ENCODE results near the gene MS4A10. TPM values are rescaled to one million over a fixed set of nuclear protein-coding genes. Genes with fewer than 3 reads are reported as not detected.

Gene MS4A10
- total RNA-seq, 1 donor from 2014 or later: not detected

GRCh38 chr11:60780774-60781173 is 4.4 kb upstream of the MS4A10 start:
- Mint-ChIP-seq H3K27me3 (ENCODE audit: unreplicated experiment) (peaks cover 3% of the 10 kb centered on the region), H3K36me3 (ENCODE audit: unreplicated experiment) (no peaks in the 10 kb centered on the region), H3K4me1 (ENCODE audit: low read depth, unreplicated experiment) (peaks cover 10% of the 10 kb centered on the region), H3K9me3 (ENCODE audit: unreplicated experiment) (peaks cover 4% of the 10 kb centered on the region), H3K27ac (ENCODE audit: unreplicated experiment) (no peak overlapping the region), H3K4me3 (ENCODE audit: unreplicated experiment) (no peak overlapping the region)
- TF ChIP-seq, protein P1, sequence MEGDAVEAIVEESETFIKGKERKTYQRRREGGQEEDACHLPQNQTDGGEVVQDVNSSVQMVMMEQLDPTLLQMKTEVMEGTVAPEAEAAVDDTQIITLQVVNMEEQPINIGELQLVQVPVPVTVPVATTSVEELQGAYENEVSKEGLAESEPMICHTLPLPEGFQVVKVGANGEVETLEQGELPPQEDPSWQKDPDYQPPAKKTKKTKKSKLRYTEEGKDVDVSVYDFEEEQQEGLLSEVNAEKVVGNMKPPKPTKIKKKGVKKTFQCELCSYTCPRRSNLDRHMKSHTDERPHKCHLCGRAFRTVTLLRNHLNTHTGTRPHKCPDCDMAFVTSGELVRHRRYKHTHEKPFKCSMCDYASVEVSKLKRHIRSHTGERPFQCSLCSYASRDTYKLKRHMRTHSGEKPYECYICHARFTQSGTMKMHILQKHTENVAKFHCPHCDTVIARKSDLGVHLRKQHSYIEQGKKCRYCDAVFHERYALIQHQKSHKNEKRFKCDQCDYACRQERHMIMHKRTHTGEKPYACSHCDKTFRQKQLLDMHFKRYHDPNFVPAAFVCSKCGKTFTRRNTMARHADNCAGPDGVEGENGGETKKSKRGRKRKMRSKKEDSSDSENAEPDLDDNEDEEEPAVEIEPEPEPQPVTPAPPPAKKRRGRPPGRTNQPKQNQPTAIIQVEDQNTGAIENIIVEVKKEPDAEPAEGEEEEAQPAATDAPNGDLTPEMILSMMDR (IDR thresholded peaks at IDR 0.05; ENCODE audit: partially characterized antibody, unreplicated experiment): no peak
- DNase-seq: no peak

GRCh38 chr11:60781286-60781980 is 3.7 kb upstream of the MS4A10 start:
- peaks cover 9% of the 10 kb centered on the region for H3K4me1 Mint-ChIP-seq (ENCODE audit: low read depth, unreplicated experiment)
- TF ChIP-seq, protein P1 (IDR thresholded peaks at IDR 0.05; ENCODE audit: partially characterized antibody, unreplicated experiment): no peak
- DNase-seq: no peak
- peaks cover 4% of the 10 kb centered on the region for H3K9me3 Mint-ChIP-seq (ENCODE audit: unreplicated experiment)
- no peak overlapping the region for H3K4me3 Mint-ChIP-seq (ENCODE audit: unreplicated experiment)
- H3K27me3 Mint-ChIP-seq (ENCODE audit: unreplicated experiment): peaks cover 3% of the 10 kb centered on the region
- no peak overlapping the region for H3K27ac Mint-ChIP-seq (ENCODE audit: unreplicated experiment)
- H3K36me3 Mint-ChIP-seq (ENCODE audit: unreplicated experiment): no peaks in the 10 kb centered on the region

- no peak for DNase-seq
- no peak overlapping the region for H3K27ac Mint-ChIP-seq (ENCODE audit: unreplicated experiment)
- no peak overlapping the region for H3K4me3 Mint-ChIP-seq (ENCODE audit: unreplicated experiment)
- peaks cover 6% of the 10 kb centered on the region for H3K4me1 Mint-ChIP-seq (ENCODE audit: low read depth, unreplicated experiment)
- TF ChIP-seq, protein P1 (IDR thresholded peaks at IDR 0.05; ENCODE audit: partially characterized antibody, unreplicated experiment): no peak
- peaks cover under 1% of the 10 kb centered on the region for H3K9me3 Mint-ChIP-seq (ENCODE audit: unreplicated experiment)
- no peaks in the 10 kb centered on the region for H3K36me3 Mint-ChIP-seq (ENCODE audit: unreplicated experiment)
- peaks cover 3% of the 10 kb centered on the region for H3K27me3 Mint-ChIP-seq (ENCODE audit: unreplicated experiment)
These were observed 3.2 kb upstream of the MS4A10 start for GRCh38 chr11:60781981-60782316.

GRCh38 chr11:60782393-60783140 is 2.6 kb upstream of the MS4A10 start:
- Mint-ChIP-seq H3K27me3 (ENCODE audit: unreplicated experiment) (peaks cover under 1% of the 10 kb centered on the region), H3K9me3 (ENCODE audit: unreplicated experiment) (no peaks in the 10 kb centered on the region), H3K4me3 (ENCODE audit: unreplicated experiment) (no peak overlapping the region), H3K4me1 (ENCODE audit: low read depth, unreplicated experiment) (peaks cover 6% of the 10 kb centered on the region), H3K27ac (ENCODE audit: unreplicated experiment) (no peak overlapping the region), H3K36me3 (ENCODE audit: unreplicated experiment) (no peaks in the 10 kb centered on the region)
- no peak for DNase-seq
- TF ChIP-seq, protein P1 (IDR thresholded peaks at IDR 0.05; ENCODE audit: partially characterized antibody, unreplicated experiment): no peak

- H3K27ac Mint-ChIP-seq (ENCODE audit: unreplicated experiment): no peak overlapping the region
- H3K4me3 Mint-ChIP-seq (ENCODE audit: unreplicated experiment): no peak overlapping the region
- H3K4me1 Mint-ChIP-seq (ENCODE audit: low read depth, unreplicated experiment): peaks cover 6% of the 10 kb centered on the region
- no peaks in the 10 kb centered on the region for H3K36me3 Mint-ChIP-seq (ENCODE audit: unreplicated experiment)
- H3K27me3 Mint-ChIP-seq (ENCODE audit: unreplicated experiment): no peaks in the 10 kb centered on the region
- H3K9me3 Mint-ChIP-seq (ENCODE audit: unreplicated experiment): no peaks in the 10 kb centered on the region
- TF ChIP-seq, protein P1 (IDR thresholded peaks at IDR 0.05; ENCODE audit: partially characterized antibody, unreplicated experiment): no peak
- no peak for DNase-seq
These were observed 2.0 kb upstream of the MS4A10 start for GRCh38 chr11:60783141-60783484.
